ENCODE data around the gene NOP9.

DNA sequence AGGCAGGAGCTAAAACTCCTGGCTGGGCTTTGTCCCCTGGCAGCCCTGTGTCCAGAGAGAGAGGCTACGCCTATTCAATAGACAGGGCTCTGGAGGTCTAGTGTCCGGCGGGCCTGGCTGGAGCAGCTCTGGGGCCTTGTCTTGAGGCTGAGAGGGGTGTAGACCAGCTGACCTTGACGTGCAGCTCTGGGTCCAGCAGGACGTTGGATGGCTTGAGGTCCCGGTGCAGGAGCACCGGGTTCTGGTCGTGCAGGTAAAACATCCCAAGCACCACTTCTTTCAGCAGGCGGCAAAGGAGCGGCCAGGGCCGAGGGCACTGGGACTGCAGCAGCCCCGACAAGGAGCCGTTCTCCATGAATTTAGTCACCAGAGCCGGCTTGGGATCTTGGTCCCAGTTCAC lies 39.2 kb downstream of the NOP9 start:
- TF ChIP-seq, protein P1, sequence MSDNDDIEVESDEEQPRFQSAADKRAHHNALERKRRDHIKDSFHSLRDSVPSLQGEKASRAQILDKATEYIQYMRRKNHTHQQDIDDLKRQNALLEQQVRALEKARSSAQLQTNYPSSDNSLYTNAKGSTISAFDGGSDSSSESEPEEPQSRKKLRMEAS (IDR thresholded peaks at IDR 0.05) = no peak
- TF ChIP-seq CREB1 (IDR thresholded peaks at IDR 0.05; ENCODE audit: low read depth) = no peak
